ENCODE measurements around the gene KIF3C. TPM values are rescaled to one million over a fixed set of nuclear protein-coding genes. Genes with fewer than 3 reads are reported as not detected.

Gene KIF3C
- total and polyA plus RNA-seq, 2 of the 8 experiments (the other 6 are each of a cell fraction or from before 2014, with no cell fraction given), result 13.4 to 58.1 TPM

DNA sequence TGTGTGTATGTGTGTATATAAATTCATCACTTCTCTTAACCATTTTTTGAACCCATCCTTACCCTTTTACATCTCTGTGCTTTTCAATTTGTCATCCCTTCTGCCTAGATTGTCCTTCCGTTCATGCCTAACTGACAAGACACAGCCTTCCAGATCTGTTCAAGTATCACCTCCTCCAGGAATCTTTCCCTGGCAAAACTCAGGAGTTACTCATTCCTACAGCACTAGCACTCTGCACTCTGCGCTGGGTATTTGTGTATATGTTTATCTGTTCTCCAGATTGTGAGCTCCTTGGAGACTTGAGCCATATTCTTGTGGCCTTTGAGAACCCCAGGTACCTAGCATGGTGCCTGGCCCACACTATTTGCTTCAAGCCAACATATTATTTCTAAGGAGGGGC is 77.2 kb downstream of the KIF3C start (continued):
- no peak for TF ChIP-seq JUND (IDR thresholded peaks at IDR 0.05; ENCODE audit: low read length)
- TF ChIP-seq SRF (IDR thresholded peaks at IDR 0.05; ENCODE audit: low read depth, low read length), result no peak
- no peak for TF ChIP-seq CHD1 (IDR thresholded peaks at IDR 0.05; ENCODE audit: low read depth, low read length)

Measured in H1 (cell line).